HL-60/S4 treated with retinoic acid at 250 ng/mL for 4 days and 3 days (cell line): ENCODE data around the gene RINL.
"Not testable (repeated sequence)": the region's sequence is repeated elsewhere in the genome, so short reads cannot be mapped to it uniquely, and the experiment has no call there.

Source experiments
- in situ Hi-C: fragments of 300-500 bp; cut with MboI; formaldehyde crosslinking; loops from 2 replicates; pipeline ENCODE4 v1.7.0; 2022; ENCODE audit warnings: low sequenced_read_pairs

RINL gene

DNA sequence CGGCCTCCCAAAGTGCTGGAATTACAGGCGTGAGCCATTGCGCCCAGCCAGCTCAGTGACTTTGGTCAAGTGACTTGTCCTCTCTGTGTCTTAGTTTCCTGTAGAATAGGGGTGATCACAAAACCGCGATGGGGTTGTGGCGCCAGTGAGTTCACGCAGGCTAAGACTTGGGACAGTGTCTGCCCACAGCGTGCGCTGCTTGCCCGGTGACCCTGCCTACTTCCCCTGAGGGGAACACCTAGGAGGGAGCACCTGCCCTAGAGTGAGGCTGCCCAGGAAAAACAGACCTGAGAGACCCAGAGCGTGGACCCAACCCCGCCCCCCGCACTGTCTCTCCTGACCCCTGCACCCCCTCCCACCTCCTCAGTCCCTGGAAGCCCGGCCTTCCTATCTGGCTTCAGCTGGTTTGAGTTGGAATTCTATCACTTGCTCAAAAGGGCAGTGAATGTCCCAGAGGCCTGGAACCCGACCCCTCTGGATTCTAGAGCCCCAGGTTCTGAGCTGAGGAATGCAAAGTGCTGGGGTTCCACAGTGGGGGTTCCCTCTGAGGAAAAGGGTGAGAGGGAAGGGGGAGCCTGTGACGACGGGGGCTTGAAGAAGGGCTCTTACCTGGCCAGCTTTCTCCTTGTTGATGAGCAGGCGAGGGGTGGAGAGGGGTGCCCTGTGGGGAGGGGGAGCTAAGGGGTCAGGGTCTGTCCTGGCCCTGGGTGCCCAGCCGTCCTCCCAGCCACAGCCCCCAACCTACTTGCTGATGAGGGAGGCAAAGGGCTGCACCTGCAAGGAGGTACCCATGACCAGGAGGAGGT is 2.2 kb upstream of the RINL start:
- in situ Hi-C loops = no loop called here

DNA sequence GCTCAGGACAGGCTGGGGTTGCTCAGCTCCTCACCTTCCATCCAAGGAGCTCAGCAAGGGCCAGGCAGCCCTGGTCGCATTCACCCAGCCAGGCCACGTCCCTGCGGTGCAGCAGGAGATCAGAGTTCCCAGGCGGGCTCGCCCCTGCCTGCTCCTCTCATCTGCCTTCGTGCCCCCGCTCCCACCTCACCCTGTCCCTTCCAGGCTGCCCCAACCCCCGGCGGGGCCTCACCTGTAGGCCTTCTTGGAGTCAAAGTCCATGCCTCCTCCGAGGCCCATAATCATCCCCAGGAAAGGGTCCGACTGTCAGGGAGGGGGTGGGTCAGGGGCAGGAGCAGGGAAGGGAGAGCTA is 1.3 kb upstream of the RINL start:
- in situ Hi-C loops = no loop called here

DNA sequence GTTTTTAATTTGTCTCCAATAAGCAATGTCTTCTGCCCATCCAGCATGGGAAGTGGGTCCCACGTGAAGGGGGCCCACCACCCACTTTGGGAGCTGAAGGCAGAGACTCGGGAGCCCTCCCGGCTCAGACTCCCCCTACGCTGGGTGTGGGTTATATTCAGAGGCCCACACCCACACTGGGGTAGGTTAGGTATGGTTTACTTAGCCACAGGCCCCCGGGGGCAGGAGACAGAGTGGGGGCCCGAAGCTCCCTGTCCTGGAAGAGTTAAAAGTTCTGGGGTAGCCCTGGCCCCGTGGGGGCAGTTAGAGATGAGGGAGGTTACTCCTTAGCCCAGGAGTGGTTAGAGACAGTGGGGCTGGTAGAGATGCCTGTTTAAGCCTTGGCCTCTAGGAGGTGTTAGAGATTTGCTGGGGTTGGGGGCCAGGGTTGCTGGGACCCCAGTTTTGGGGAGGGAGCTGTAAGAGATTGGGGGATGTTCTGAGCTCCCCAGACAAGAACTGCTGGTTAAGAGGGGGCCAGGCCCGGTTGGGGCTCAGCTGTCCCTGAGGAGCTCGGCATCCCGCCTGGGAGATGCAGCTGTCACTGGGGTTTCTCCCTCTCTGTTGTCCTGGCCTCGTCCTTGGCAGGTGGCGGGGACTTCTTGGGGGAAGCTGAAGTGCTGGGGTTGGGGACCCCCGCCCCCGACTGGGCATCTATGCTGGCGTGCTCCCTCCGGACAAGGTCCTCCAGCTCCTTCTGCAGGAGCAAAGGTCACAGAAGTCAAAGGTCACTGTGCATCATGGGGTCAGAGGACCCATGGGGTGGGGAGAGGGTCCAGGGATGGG is 712 bp upstream of the RINL start:
- in situ Hi-C loops = no loop called here

DNA sequence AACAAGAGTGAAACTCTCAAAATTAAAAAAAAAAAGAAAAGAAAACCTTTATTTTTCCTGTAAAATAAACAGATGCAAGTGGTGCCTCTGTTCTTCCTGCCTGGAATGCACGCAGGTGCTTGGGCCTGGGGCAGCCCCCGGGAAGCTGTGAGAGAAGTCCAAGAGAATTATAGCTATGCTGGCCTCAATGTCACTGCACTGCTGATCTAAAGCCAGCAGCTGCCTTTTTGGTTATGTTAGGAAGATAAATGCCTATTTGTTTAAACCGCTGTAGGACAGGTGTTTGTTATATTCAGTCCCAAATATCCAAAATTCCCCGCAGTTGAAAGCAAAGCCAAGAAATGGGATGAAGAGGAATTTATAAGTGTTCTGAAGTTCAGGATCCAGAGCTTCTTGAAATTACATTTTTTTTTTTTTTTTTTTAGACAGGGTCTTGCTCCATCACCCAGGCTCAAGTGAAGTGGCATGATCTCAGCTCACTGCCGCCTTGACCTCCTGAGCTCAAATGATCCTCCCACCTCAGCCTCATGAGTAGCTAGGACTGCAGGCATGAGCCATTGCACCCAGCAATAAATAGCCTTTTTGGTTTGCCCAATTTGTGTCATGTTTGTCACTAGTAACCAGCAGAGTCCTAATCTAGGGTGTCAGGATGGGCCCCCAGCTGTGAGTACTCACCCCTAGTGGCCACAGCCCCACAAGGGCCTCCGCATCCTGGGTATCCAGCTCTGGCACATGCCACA is 2.2 kb downstream of the RINL start:
- in situ Hi-C loops = no loop called here

DNA sequence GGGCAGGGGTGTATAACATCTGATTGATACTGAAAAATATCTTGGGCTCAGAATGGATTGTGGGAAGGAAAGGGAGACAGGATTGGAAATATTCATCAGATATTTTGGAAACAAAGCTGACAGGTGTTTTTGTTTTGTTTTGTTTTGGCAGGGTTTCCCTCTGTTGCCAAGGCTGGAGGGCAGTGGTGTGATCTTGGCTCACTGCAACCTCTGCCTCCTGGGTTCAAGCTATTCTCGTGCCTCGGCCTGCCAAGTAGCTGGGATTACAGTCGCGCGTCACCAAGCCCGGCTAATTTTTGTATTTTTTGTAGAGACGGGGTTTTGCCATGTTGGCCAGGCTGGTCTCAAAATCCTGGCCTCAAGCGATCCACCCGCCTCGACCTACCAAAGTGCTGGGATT is 4.7 kb downstream of the RINL start:
- in situ Hi-C loops = not testable (repeated sequence)

DNA sequence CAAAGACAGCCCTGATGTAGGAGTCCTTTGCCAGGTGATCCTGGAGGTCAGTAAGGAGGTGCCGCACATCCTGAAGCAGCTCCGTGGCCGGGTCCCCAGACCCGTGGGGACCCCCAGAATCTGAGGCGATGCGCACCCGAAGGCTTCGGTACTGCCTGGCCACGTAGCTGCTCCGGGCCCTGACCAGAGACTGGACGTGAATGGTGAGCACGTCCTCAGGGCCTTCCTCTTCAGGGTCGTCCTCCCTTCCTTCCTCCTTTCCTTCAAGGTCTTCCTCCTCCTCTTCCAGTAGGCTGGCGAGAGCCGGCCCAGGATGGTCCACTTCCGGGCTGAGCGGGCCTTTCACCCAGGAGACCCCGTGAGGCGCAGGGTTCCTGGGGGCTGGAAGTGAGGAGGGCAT is 7.5 kb downstream of the RINL start:
- in situ Hi-C loops = no loop called here

DNA sequence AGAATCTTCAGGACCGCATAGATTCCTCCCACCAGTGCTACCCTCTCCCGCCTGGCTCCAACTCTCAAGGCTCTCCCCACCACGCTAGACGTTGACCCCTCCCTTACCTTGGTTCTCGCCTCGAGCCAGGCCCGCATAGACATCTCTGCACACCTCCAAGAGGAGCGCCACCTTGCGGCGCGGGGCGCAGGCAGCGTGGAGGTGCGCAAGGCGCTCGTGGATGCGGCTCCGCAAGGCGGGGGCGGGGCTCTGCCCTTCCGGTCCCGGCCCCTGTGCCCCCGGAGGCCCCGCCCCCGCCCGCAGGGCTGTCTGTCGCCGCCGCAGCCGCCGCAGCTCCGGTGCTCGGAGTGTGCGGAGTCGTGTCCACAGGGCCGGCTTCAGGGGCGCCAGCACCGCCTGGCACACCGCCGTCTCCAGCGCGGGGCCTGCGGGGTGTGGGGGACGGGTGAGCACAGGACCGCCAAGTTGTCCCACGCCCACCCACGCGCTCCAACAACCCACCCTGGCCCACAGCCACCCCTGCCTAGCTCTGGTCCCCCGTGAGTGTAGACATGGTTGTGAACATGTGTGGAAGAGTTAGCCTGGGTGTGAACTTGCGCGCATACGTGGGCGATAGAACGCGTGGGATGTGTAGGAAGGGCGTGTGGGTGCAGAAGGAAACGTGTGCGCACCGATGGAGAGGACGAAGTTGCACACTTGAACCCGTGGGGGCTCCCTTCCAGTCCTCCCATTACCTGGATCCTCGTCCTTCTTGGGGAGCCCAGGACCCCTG is 8.1 kb downstream of the RINL start:
- in situ Hi-C loops = no loop called here

DNA sequence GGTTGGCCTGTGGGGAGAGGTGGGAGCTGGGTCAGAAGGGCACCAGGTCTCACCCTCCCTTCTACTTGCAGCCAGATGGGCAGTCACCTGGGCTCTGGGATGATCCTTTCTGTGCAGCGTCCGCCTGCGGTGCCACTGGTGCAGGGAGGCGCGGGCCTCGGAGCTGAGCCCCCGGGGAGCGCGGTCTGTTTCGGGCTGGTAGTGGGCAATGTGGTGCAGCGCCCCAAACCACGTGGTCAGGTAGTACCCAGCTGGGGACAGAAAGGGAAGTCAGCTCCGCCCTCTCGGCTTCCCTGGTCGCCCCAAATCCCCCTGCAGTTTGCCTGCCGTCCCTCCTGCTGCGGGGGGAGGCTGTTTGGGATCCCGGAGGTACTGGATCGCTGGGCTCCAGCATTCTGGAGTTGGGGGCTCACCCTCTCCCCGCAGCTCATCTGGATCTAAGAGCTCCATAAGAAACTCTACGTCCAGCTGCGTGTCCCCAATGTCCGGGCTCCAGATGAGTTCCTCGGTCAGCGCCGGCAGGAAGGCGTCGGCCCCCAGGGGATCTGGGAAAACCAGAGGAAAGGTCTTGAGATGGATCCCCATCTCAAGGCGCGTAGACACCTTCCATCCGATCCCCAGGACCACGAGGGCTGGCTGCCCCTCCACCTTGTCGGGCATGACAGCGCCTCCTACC is 8.8 kb downstream of the RINL start:
- in situ Hi-C loops = no loop called here

DNA sequence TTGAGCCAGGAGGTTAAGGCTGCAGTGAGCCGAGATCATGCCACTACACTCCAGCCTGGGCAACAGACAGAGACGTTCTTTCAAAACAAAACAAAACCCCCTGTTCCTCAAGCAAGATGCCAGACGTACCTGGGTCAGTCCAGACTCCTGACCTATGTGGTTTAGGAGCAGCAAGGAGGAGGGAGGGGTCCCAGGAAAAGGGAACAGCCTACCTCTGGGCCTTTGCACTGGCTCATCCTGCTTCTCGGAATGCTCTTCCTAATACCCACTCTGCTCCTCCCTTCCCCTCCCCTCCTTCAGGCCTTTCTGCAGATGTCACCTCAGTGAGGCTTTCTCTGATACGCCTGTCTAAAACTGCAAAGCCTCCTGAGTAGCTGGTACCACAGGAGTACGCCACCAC is 9.5 kb downstream of the RINL start:
- in situ Hi-C loops = no loop called here

DNA sequence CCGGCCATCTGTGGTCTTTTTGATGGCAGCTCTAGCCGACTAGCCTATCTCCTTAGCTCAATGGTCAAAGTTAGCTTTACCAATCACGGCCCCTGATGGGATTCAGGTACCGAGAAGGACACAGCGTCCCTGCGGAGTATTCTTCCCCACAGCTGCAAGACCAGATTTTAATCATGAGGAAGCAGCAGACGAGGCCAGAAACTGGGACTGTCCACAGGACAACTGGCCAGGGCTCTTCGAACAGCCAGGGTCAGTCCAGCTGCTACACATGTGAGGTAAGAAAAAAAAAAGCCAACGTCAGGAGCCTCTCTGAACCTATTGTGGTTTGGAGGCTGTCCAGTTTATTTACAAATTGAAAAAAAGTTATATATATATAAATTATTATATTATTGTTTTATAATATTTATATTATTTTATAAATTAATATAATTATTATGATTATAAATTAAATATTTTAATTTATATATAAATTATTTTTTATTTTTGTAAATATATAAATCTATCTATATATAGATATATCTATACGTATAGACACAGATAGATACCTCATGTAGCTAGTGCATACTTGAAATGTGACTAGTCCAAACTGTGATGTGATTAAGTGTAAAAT is 10.8 kb downstream of the RINL start:
- in situ Hi-C loops = no loop called here

DNA sequence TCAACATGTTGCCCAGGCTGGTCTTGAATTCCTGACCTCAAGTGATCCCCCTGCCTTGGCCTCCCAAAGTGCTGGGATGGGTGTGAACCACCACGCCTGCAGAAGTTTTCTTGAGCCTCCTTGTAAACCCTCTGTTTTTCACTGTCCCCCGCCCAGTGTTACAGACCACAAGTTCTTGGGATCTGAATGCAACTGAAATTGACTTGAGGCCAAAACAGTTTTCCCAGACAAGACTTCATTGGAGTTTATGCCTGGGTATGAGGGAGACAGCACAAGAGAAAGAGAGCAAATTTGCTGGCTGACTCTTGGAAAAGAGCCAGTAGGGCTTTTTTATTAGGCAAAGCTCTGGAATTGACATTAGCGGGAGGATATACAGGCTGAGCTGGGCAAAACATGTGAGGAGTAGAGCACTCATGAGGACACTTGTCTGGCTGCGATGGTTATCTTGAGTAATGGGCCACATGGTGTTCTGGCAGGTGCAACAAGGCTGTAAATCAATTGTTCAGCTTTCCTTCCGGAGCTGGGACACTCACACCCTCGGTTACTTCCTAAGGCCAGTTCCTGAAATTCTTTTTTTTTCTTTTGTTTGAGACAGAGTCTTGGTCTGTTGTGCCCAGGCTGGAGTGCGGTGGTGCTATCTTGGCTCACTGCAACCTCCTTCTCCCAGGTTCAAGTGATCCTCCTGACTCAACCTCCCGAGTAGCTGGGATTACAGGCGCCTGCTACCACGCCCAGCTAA is 15.6 kb downstream of the RINL start:
- in situ Hi-C loops = no loop called here

DNA sequence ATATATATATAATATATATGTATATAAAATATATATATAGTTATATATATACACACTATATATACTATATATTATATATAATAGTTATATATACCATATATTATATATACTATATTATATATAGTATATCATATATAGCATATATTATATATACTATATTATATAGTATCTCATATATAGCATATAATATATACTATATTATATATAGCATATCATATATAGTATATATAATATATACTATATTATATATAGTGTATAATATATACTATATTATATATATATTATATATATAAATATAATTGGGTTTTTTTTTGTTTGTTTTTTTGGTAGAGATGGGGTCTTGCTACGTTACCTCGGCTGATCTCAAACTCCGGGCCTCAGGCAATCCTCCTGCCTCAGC is 16.7 kb downstream of the RINL start:
- in situ Hi-C loops = no loop called here

DNA sequence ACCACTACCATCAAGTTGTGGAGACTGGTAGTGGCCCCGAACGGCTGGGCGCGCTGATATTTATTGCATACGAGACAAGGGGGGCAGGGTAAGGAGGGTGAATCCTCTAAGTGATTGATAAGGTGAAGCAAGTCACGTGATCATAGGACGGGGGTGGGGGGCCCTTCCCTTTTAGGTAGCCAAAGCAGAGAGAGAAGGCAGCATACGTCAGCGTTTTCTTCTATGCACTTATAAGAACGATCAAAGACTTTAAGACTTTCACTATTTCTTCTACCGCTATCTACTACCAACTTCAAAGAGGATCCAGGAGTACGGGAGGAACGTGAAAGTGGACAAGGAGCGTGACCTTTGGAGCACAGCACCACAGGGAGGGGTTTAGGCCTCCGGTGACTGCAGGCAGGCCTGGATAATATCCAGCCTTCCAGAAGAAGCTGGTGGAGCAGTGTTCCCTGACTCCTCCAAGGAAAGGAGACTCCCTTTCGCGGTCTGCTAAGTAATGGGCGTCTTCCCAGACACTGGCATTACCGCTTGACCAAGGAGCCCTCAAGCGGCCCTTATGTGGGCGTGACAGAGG is 18.4 kb downstream of the RINL start:
- in situ Hi-C loops = not testable (repeated sequence)

DNA sequence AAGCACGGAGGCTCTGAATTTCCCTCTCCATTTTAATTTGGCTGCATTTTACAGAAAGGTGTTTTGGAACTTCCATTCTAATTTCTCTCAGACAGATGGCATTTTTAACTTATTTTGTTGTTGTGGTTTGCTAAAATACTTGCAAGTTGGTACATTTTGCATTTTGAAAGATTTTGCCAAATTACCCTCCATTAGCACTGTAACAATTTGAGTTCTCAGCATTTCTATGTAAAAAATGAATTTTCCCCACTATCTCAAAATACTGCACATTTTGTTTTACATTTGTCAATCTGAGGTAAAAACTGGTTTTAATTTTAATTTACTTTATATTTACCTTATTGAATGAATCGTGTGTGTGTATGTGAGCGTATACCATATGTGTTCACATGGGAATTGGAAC is 21.3 kb downstream of the RINL start:
- in situ Hi-C loops = no loop called here

DNA sequence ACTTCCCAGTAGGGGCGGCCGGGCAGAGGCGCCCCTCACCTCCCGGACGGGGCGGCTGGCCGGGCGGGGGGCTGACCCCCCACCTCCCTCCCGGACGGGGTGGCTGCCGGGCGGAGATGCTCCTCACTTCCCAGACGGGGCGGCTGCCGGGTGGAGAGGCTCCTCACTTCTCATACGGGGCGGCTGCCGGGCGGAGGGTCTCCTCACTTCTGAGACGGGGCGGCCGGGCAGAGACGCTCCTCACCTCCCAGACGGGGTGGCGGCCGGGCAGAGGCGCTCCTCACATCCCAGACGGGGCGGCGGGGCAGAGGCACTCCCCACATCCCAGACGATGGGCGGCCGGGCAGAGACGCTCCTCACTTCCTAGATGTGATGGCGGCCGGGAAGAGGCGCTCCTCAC is 22.3 kb downstream of the RINL start:
- in situ Hi-C loops = not testable (repeated sequence)

DNA sequence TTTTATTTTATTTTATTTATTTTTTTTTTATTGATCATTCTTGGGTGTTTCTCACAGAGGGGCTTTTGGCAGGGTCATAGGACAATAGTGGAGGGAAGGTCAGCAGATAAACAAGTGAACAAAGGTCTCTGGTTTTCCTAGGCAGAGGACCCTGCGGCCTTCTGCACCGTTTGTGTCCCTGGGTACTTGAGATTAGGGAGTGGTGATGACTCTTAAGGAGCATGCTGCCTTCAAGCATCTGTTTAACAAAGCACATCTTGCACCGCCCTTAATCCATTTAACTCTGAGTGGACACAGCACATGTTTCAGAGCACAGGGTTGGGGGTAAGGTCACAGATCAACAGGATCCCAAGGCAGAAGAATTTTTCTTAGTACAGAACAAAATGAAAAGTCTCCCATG is 23.1 kb downstream of the RINL start:
- in situ Hi-C loops = not testable (repeated sequence)

DNA sequence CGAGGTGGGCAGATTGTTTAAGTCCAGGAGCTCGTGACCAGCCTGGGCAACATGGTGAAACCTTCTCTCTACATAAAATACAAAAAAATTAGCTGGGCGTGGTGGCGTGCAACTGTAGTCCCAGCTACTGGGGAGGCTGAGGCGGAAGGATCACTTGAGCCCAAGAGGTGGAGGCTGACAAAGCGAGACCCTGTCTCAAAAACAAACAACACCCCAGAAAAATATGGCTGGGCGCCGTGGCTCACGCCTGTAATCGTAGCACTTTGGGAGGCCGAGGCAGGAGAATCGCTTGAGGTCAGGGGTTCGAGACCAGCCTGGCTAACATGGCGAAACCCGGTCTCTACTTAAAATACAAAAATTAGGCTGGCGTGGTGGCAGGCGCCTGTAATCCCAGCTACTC is 24.9 kb downstream of the RINL start:
- in situ Hi-C loops = no loop called here

DNA sequence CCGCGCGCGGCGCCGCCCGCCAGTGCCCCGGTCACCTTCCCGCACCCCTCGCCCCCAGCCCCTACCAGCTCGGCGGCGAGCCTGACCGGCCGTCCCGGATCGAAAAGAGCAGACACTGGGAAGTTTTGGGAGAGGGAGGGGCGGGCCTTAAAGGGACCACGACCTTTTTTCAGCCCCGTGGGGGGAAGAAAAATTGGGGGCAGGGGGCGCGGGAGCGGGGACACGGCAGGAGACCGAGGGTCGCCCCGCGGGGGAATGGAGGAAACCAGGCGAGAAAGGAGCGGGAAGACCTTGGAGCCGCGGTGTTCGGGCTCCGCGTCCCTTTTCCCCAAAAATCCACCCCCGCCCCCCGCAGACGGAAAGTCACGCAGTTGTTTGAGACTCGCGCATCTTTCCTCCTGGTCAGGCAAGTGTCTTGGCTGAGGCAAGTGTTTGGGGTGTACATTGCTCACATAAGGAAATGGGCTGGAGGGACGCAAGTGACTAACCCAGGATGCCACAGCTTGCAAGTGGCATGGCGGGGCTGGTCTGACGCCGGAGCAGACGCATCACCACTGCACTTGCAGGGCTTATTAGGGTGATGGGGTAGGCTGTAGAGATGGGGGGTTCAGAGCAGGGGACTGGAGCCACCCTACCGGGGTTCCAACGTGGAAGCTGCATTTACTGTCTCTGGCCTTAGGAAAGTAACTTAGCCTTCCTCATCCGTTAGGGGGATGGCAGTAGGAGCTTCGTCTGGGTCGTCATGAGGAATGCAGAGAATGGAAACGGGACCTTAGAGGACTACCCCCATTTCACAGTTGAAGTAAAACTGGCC is 25.6 kb downstream of the RINL start:
- in situ Hi-C loops = no loop called here
